NCI-H187 treated with DMSO at 0.1 percent for 48 hours (cell line): ENCODE measurements around the gene CNGA1.

ENCODE experiments used
- DNase-seq: peaks from one replicate; lab custom pipeline; 2025; lab: John Stamatoyannopoulos, UW

Gene CNGA1

DNA sequence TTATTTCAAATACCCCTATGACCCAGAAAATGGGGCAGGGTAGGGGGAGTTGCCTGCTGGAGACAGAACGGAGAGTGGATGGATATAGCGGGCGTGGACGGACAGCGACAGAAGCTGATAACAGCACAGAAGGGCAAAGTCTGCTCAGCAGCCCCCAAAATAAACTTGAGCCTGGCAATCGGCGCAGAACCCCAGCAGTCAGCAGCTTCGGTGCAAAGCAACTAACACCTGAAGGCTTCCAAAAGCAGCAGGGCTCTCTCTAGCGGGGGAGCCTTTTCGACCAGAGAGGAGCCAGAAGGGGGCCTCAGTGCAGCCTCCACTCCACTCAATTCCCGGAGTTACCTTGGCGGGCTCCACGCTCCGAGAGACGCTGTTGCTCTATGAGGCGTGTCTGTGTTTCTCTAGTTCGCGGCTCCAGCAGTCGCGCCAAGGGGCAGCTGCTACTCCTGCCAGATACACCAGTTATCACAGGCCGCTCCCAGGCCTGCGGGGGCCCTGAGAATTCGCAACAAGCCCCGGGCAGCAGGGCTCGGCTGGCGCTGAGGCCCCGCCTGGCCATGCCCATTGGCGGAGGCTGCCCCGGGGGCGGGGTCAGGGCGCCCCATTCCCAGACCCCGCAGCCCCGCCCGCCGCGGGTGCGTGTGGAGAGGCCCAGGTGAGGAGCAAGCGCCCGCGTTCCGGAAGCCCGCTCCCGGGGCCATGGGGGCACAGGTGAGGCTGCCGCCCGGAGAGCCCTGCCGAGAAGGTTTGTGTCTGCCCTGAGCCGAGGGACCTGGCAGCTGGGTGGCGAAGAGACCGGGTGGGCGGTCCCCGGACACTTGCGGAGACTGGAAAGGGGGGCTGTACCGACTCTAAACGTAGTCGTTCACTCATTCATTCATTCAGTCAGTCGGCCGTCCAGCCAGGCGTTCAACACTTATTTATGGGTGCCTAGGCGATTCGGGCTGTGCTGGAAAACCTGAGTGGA, at the start of gene CNGA1, which contains the start of gene NIPAL1:
TSS of gene CNGA1 (minus strand) at position 541 of the 967 bp plus-strand sequence. CDS start 63,992 bp downstream, outside the sequence.
TSS of gene NIPAL1 (plus strand) at position 632 of the 967 bp plus-strand sequence. CDS start at position 700, 68 bp downstream.
- DNase-seq: no peak

DNA sequence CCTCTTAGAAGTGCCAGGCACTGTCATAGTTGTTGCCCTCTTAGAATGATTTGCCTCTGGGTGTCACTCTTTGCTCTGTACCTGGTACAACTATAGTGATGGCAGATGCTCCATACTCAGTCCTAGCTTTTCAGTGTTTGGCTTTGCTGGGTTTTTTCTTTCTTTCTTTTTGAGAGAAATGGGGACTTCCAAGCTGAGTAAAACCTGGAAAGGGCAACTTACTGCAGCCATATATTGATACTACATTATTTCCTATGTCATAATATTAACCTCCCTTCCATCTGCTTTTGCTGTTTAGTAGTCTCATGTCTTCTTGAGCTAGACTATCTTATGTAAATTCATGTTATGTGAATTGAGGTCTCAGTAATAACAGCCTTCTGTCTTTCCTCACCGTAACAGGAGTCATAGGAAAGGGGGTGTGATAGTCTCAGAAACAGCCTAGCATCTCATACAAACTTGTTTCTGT, 49.1 kb upstream of the CNGA1 start:
- no peak for DNase-seq

DNA sequence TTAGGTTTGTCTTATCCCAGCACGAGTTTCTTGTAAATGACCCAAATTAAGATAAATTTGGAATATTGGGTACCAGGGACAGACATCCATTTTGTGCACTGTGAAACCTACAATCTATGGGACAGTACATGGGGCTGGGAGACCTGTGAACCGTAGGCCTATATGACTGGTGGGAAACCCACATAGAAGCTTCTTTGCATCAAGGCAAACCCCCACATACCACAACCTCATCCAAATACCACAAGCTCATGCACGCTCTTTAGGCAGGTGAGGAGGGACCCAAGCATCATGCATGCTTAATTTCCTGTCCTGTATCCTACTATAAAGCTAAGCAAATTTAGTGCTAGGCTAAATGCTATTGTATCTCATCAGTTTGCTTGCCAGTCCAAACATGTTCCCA, 47.9 kb upstream of the CNGA1 start:
- DNase-seq: no peak

DNA sequence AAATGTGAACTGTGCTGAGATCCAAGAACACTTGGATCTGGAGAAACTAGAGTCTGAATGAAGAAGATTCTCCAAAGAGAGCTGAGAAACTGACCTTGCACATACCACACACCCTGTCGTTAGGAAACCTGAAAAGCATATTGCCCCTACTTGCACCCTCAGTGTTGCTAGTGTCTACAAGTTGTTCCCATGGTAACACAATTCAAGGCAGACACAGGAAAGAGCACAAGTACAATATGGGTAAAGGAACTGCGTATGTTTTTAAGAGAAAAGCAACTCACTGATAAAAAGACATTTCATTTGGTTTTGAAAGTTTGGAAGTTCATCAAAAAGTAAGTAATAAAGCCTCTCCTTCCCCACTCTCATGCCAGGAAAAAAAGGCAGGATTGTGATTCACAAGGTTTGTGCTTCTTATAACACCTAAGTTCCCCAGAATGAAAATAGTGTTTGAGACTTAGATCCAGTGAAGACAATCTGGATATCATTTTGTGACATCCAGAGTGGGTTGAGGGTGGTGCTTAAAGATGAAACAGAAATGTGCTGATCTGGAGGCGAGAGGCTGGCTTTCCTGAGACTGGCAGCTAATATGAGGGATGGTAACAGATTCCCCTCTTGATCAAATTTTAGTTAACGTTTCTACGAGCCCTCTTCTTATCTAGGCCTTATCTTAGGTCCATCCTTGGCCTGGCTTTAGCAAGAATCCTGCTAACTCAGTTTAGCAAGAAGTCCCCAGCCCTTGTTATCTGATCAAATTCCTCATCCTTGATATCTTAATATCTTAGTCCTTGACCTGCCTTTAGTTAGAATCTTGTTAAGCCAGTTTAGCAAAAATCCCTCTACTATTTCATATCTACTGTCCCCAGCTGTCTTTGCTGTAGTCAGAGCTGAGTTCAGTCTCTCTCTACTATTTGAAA, 42.4 kb upstream of the CNGA1 start:
- DNase-seq: no peak

DNA sequence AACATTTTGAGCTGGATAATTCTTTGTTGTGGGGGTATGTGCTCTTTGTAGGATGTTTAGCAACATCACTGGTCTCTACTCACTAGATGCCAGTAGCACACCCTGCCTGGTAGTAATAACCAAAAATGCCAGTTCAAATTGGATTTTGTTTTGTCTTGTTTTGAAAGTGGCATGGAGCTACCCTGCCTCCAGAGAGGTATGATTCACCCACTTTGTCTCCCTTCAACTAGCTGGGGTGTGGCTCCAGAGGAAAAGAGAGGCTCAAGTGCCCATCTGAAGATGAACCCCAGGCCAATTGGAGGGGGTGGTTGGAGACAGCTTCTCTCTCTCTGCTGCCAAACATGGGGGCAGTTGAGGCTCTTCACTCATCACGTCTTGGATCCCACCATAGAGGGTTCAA, 34.6 kb upstream of the CNGA1 start:
- DNase-seq: no peak

DNA sequence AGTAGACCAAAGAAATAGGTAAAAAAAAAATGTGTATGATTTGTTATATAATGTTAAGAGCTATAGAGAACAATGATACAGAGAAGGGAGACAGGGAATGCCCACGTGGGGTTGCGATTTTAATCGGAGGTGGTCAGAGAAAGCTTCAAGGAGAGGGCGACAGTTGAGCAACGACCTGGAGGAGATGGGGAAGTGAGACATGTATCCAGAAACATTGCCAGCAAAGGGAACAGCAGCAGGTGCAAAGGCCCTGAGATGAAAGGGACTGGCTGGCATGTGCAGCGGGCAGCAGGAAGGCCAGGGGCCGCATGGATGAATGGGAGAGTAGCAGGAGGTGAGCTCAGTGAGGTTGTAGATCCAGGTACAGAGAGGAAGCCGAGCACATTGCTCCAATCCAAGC, 33.0 kb upstream of the CNGA1 start:
- no peak for DNase-seq

DNA sequence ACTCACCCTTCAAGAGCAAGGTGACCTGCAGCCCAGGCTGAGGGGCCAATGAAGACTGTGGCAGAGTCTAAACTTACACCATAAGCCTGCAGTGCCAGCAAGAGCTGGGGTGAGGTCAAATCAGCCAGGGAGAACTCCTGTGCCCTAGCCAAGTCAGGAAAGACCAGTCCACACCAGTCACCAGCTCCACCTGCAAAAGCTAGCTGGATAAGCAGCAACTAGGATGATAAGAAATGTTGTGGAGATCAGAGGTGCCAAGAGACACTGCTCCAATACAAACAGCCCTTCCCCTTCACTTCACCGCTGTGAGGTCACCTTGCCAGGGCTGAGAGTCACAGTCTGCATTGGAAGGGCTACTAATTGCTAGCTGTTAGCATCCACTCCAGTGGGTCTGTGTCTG, 31.4 kb upstream of the CNGA1 start:
- no peak for DNase-seq

DNA sequence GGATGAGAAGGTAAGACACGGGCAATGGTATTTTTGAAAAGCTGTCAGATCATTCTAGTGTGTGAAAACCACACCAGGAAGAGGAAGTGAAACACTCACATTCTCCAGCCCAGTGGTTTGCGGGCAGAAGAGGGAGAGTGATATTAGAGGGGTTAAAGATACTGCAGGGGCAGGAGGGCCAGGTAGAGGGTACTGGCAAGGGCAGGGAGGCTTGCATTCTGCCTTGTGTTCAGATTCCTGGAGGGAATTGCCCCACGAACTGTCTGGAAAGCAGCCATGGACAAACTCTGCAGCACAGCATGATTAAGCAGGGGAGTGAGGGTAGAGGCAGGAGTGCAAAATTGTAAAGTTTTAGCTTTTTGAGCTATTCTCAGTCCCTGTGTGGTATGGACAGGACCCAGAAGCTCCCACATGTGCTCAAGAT, 31.0 kb upstream of the CNGA1 start:
- no peak for DNase-seq

DNA sequence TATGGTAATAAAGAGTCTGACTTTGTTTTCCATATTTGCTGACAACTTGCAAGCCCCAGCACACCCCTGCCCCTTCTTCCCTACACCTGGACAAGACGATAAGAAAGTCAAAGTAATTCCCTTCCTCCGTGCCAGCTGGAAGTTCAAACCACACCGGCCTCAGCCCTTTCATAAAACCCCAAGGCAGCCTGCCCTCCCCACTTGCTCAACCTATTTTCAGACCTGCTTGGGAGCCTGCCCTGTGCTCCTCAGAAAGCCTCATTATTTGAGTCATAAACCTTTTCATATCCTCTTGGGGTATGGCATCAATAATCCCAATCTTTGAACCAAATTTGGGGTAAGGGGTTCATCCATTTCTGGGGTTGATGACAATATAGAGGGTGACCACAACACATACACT, 29.6 kb upstream of the CNGA1 start:
- DNase-seq: no peak

DNA sequence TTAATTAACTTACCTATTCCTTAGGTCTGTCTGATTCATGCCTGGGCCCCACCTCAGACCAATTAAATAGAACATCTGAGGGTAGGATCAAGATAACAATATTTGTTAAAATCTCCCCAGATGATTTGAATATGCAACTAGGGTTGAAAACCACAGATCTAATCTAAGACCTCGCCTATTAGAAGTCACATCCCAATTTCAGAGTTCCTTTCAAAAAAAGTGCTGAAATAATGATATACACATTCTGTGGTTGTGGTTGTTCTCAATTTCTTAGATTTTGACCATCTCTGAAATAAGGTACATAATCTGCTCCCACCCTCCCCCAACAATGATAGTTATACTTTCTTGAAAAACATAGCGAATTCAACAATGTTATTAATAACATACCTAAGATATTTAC, 27.8 kb upstream of the CNGA1 start:
- DNase-seq: no peak

DNA sequence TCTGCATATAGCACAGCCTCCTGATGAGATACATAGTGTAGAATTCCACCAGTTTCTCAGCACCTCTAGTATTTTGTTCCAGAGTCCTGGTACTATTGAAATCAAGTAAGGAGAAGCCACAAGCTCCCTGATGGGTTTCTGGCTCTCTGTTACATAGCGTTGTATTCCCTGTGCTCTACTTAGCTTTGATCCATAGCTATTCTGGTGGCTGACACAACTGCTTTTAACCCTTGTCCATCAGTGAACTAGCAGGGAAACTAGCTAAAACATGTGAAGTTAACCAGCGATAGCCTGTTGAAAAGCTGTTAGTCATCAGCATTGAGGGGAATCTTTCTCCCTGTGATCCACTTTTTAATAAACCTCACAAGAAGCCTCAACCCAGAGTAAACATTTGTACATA, 27.0 kb upstream of the CNGA1 start:
- DNase-seq: no peak

DNA sequence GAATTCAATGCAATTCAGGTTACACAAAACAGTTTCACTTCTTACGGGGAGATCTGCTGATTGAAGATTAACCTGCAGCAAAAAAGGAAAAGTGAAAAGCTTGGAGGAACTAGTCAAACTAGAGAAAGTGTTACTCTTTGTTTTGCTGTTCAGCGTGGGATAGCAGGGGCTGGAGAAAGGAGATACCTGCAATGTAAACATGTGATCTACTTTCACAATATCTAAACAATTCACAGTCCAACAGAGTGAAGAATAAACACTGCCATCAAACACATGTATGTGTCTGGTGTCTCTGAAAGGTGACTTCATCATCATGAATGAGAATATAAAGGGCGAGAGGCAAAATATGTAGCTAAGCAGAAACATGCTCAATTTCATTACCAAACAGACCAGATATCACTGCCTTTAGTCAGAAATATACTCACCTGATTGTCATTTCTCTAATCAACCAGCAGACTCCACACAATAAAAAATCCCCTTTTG, 26.5 kb upstream of the CNGA1 start:
- DNase-seq: no peak

DNA sequence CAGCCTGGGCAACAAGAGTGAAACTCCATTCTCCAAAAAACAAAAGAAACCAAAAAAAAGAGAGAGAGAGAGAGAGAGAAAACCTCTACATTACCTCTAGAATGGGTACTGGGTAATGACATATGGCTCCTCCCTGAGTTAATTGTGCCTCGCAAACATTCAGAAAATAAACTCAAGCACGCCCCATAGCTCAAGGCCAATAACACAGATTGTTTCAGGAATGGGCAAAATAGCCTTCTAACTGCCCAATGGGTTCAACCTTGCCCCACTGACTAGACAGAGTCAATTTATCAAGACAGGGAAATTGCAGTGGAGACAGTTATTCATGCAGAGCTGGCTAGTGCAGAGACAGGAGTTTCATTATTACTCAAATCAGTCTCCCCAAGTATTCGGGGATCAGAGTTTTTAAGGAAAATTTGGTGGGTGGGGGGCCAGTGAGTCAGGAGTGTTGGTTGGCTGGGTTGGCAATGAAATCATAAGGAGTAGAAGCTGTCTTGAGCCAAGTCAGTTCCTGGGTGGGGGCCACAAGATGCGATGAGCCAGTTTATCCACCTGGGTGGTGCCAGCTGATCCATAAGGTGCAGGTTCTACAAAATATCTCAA, 25.2 kb upstream of the CNGA1 start:
- DNase-seq: no peak

DNA sequence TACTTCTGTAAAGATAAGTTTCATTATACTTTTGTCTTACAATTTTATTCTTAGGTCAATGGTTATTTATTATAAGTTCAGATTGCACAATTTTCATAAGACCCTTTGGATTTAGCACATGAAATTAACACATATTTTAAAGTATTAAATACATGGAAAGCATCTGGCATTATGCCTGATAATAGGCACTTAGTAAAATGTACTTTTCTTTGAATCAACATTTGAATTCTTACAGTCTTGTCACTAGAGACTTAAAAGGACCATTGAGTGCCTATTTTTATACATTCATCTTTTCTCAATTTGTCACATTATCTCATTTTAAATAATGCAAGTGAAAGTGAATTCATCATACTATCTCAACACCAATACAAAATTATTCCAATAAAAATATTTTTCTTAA, 23.1 kb upstream of the CNGA1 start:
- no peak for DNase-seq

DNA sequence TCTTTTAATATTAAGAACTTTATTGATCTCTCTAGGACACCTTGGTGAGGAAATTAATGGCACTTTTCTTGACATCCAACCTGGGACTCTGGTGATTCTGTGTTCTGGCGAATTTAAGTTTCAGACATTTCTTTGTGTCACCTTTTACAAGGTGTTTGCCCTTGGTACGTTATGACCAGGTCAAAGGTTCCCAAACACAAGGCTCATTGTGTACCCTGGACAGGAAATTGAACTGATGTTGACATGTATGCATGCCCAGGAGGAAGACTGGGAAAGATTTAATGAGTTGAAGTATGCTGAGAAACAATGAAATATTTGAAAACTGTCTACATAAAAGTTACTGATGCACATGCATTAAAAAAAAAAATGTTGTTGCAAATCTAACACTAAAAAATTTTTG, 22.2 kb upstream of the CNGA1 start:
- no peak for DNase-seq

DNA sequence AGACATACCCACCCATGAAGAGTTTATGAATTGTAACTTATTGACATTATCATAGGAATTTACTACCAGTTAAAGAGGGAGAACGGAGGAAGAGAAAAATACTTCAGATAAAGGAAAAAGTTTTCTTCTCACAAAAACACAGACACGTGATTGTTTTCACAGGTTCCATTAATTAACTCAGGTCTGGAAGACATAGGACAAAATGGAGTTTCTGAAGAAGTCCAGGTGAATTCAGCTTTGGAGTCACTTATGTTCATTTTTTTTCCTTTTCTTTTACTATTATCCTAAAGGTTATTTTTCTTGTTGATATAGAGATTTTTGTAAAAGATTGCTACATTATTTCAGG, 20.6 kb upstream of the CNGA1 start:
- no peak for DNase-seq

DNA sequence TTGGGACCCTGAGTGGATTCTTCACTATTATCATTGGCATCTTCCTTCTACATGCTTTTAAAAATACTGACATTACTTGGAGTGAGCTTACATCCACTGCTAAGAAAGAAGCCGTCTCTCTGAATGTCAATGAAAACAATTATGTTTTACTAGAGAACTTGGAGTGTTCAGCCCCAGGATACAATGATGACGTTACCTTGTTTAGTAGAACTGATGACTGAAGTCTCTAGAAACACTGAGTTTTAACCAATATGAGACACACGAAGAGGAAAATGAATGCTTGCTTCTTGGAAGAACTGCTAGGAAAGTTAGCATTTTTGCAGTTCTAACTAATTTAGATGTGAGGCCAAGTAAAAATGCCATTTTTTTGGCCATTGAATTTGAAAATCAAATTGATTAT, 19.5 kb upstream of the CNGA1 start:
- DNase-seq: no peak

DNA sequence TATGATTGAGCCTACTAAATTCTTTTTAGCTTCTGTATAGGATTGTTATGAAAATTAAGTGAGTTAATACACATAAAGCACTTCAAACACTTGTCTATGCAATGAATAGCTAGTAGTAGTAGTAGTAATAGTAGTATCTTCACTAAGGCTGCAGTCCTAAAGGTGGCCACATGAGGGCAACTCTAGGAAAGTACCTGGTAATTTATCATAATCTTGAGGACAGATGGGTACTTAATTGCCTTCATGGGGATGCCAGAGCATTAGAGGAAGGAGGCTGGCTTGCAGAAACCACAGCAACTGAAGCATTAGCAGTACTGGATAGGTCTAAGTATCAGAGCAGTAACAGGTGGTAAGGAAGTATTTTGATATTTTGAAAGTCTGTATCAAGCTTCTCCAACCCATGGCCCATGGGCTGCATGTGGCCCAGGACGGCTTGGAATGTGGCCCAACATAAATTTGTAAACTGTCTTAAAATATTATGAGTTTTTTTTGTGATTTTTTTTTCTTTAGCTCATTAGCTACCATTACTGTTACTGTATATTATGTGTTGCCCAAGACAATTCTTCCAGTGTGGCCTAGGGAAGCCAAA, 17.4 kb upstream of the CNGA1 start:
- DNase-seq: no peak

DNA sequence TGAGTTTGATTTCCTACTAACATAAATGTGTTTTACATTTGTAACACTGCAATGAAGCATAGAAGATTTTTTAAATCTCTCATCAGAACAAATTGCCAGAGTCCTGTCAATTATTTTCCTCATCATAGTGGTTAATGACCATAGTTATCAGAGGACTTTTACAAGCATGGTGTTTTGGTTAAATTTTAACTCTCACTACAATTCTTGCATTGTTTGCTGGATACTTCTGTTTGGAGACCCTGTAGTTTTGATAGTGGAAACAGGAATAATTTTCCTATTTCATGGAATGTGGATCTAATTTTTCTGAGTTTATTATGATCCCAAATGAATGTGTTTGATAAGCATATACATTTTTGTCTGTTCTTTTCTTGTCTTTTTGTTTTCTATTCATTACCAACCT, 16.9 kb upstream of the CNGA1 start:
- no peak for DNase-seq

DNA sequence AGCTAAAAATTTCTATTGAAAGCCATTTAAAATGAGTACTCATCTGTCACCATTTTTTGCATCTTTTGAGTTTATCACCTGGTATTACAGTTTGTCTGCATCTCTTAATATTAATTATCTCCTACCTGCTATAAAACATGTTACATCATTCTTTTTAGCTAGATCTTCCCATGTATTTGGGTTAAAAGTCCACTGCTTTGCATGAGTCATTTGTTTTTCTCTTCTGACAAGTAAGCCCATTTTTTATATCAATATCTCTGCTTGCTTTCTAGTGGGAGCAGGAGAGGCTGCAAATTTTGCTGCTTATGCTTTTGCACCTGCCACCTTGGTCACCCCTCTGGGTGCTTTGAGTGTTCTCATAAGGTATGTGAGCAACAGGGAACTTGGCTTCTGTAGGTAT, 16.2 kb upstream of the CNGA1 start:
- DNase-seq: no peak

DNA sequence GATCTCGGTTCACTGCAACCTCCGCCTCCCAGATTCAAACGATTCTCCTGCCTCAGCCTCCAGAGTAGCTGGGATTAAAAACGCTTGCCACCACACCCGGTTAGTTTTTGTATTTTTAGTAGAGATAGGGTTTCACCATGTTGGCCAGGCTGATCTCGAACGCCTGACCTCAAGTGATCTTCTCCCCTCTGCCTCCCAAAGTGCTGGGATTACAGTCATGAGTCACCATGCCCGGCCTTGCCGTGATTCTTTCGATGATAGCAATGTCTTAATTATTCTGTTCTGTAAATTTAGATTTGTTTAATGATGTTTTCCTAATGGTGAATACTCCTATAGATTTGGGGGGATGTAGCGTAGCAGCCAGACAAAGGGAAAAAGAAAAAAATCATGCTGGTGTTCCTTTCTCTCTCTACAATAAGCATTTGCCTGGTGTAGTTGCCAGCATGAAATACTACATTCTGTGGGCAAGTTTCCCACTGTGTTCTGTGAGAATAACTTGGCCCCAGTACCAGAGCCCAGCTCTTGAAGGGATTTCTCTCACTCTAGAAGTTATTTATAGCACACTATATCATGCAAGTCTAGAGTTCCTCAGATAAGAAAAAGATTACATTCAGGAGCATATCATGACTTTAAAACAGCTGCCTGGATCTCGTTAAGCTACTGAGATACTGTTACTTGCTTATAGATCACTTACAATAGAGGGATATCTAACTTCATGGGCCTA, 15.5 kb upstream of the CNGA1 start:
- DNase-seq: no peak
